GM12878 (cell line): ENCODE measurements around the gene OAF. TPM values are rescaled to one million over a fixed set of nuclear protein-coding genes. Genes with fewer than 3 reads are reported as not detected.

Source experiments
- ATAC-seq: fragments of 200-7000 bp; cut with Tn5 transposase; 3 replicates; pipeline ENCODE4 v1.9.1; 2020; ENCODE audit warnings: mild to moderate bottlenecking, moderate library complexity
- BruUV-seq: library from RNA; stranded (reverse); fragments of 400-500 nt; replicated peaks from 2 replicates; lab custom pipeline; 2021; lab: Mats Ljungman, UMichigan
- CTCF ChIA-PET: fragments of 300-600 bp; sonication (Branson Sonifier 250); formaldehyde crosslinking; extraction: SDS; loops from one replicate; lab custom pipeline; 2021; ENCODE audit warnings: inconsistent platforms; lab: Yijun Ruan, JAX
- POLR2A ChIA-PET: fragments of 350-600 bp; formaldehyde crosslinking; extraction: SDS; loops from one replicate; lab custom pipeline; 2021; ENCODE audit warnings: inconsistent platforms; lab: Charles Lee
- RAD21 ChIA-PET: fragments of 300-600 bp; sonication (Branson Sonifier 250); formaldehyde crosslinking; loops from one replicate; lab custom pipeline; 2023; ENCODE audit warnings: antibody characterized with exemption; ENCODE audit not compliant: unreplicated experiment; lab: Charles Lee
- SMC1A ChIA-PET: fragments of 300-600 bp; sonication (Branson Sonifier 250); formaldehyde crosslinking; loops from one replicate; lab custom pipeline; 2023; ENCODE audit not compliant: unreplicated experiment, uncharacterized antibody; lab: Charles Lee
- DNase-seq: peaks from one replicate; pipeline ENCODE4 v3.0.0-alpha.2; 2011; ENCODE audit warnings: low read depth, low spot score
- FAIRE-seq: peaks from 3 replicates; lab custom pipeline; 2011; peaks lifted over from hg19 to GRCh38; lab: Jason Lieb, UNC
- H2AFZ ChIP-seq: 2 replicates; pipeline ENCODE4 v1.6.0; 2011; ENCODE audit warnings: low read depth, low read length, control low read depth; ENCODE audit not compliant: control insufficient read depth
- H3K27ac ChIP-seq: 2 replicates; pipeline ENCODE4 v1.5.1; 2011; ENCODE audit warnings: control low read depth; ENCODE audit not compliant: control insufficient read depth, insufficient read depth
- H3K27me3 ChIP-seq, 2 experiments: replicated peaks in 1 of 2; 2 replicates each; pipeline versions ENCODE4 v1.6.0 to v1.6.1; 2011; ENCODE audit warnings: low read length in 1 of 2; ENCODE audit not compliant: control insufficient read depth in 2 of 2, insufficient read depth in 2 of 2
- H3K36me3 ChIP-seq, 2 experiments: 2 replicates each; pipeline ENCODE4 v1.5.1; 2011; ENCODE audit warnings: low read length in 1 of 2; ENCODE audit not compliant: control insufficient read depth in 2 of 2, insufficient read depth in 2 of 2
- H3K4me1 ChIP-seq: 2 replicates; pipeline ENCODE4 v1.6.1; 2011; ENCODE audit warnings: mild to moderate bottlenecking, low read length, moderate library complexity, mixed read lengths; ENCODE audit not compliant: control insufficient read depth, insufficient read depth
- H3K4me2 ChIP-seq: 2 replicates; pipeline ENCODE4 v1.6.0; 2011; ENCODE audit warnings: control low read depth; ENCODE audit not compliant: control insufficient read depth, insufficient read depth
- H3K4me3 ChIP-seq: fragments of 200-600 bp; sonication (generic); 2 replicates; pipeline ENCODE4 v1.5.1; 2016
- H3K79me2 ChIP-seq: 2 replicates; pipeline ENCODE4 v1.6.0; 2011; ENCODE audit warnings: low read length; ENCODE audit not compliant: control insufficient read depth, insufficient read depth
- H3K9ac ChIP-seq: 2 replicates; pipeline ENCODE4 v1.8.0; 2011; ENCODE audit warnings: low read length, control low read depth, mixed read lengths; ENCODE audit not compliant: control insufficient read depth, insufficient read depth
- H3K9me3 ChIP-seq: replicated peaks from 3 replicates; pipeline ENCODE4 v1.5.1; 2011; ENCODE audit warnings: mild to moderate bottlenecking, low read length; ENCODE audit not compliant: control insufficient read depth, insufficient read depth
- H4K20me1 ChIP-seq: 2 replicates; pipeline ENCODE4 v1.6.0; 2011; ENCODE audit not compliant: control insufficient read depth, insufficient read depth
- BHLHE40 ChIP-seq, 2 experiments: fragments of 450-650 bp in 1 of 2; IDR thresholded peaks; 2 replicates each; pipeline ENCODE4 v1.6.1; 2011 to 2017; ENCODE audit warnings: low read depth in 2 of 2, borderline replicate concordance in 1 of 2, improper control_type of control experiment in 1 of 2, low read length in 1 of 2, mild to moderate bottlenecking in 1 of 2
- CREM ChIP-seq: IDR thresholded peaks from 2 replicates; pipeline ENCODE4 v1.6.1; 2014; ENCODE audit warnings: antibody characterized with exemption, low read depth
- EP300 ChIP-seq, 2 experiments: fragments of 150-350 bp in 1 of 2; IDR thresholded peaks; 2 replicates each; pipeline ENCODE4 v1.6.1; 2011 to 2012; ENCODE audit warnings: low read depth in 2 of 2, low read length in 2 of 2, borderline replicate concordance in 1 of 2, improper control_type of control experiment in 1 of 2, inconsistent platforms in 1 of 2; ENCODE audit not compliant: control insufficient read depth in 1 of 2
- GATAD2B ChIP-seq: fragments of 450-650 bp; conservative IDR thresholded peaks from 2 replicates; pipeline ENCODE4 v1.6.1; 2017; ENCODE audit warnings: low read depth, mild to moderate bottlenecking, moderate library complexity
- HDGF ChIP-seq: fragments of 450-650 bp; IDR thresholded peaks from 2 replicates; pipeline ENCODE4 v1.6.1; 2016; ENCODE audit warnings: antibody characterized with exemption
- MEF2B ChIP-seq: fragments of 450-650 bp; IDR thresholded peaks from 2 replicates; pipeline ENCODE4 v1.6.1; 2018; ENCODE audit warnings: mild to moderate bottlenecking, moderate library complexity; ENCODE audit not compliant: partially characterized antibody, poor library complexity, severe bottlenecking
- MTA2 ChIP-seq: fragments of 450-650 bp; IDR thresholded peaks from 2 replicates; pipeline ENCODE4 v1.6.1; 2016; ENCODE audit warnings: low read depth, mild to moderate bottlenecking, moderate library complexity
- POLR2AphosphoS2 ChIP-seq: IDR thresholded peaks from 2 replicates; pipeline ENCODE4 v1.6.1; 2011; ENCODE audit warnings: low read depth, mild to moderate bottlenecking, low read length, improper control_type of control experiment, moderate library complexity
- POU2F2 ChIP-seq: IDR thresholded peaks from 3 replicates; pipeline ENCODE4 v1.6.1; 2011; ENCODE audit warnings: low read depth, mild to moderate bottlenecking, low read length, borderline replicate concordance
- RAD51 ChIP-seq: fragments of 450-650 bp; IDR thresholded peaks from 2 replicates; pipeline ENCODE4 v1.6.1; 2016; ENCODE audit warnings: moderate library complexity, mild to moderate bottlenecking, inconsistent platforms
- STAT1 ChIP-seq: fragments of 450-650 bp; conservative IDR thresholded peaks from 2 replicates; pipeline ENCODE4 v1.6.1; 2014; ENCODE audit warnings: antibody characterized with exemption, mild to moderate bottlenecking
- TAF1 ChIP-seq: IDR thresholded peaks from 2 replicates; pipeline ENCODE4 v1.6.1; 2011; ENCODE audit warnings: mild to moderate bottlenecking, low read depth, low read length, borderline replicate concordance
- TCF3 ChIP-seq: IDR thresholded peaks from 2 replicates; pipeline ENCODE4 v1.6.1; 2012; ENCODE audit warnings: low read depth, mild to moderate bottlenecking, low read length, borderline replicate concordance; ENCODE audit not compliant: insufficient read depth
- USF1 ChIP-seq: IDR thresholded peaks from 2 replicates; pipeline ENCODE4 v1.6.1; 2011; ENCODE audit warnings: borderline replicate concordance, low read depth, mild to moderate bottlenecking, moderate library complexity, mixed read lengths, low read length; ENCODE audit not compliant: insufficient read depth; ENCODE audit errors: extremely low read length
- ZBED1 ChIP-seq: IDR thresholded peaks from 2 replicates; pipeline ENCODE4 v1.6.1; 2016; ENCODE audit warnings: borderline replicate concordance
- ZNF274 ChIP-seq: IDR thresholded peaks from one replicate; pipeline ENCODE4 v1.8.0; 2011; ENCODE audit not compliant: insufficient read length, insufficient read depth
- ZZZ3 ChIP-seq: IDR thresholded peaks from 2 replicates; pipeline ENCODE4 v1.6.1; 2011; ENCODE audit warnings: low read depth; ENCODE audit not compliant: control insufficient read depth, insufficient read length
- WGBS: methylation state at CpG from one replicate; pipeline ENCODE4 v1.1.6; 2016; ENCODE audit warnings: low lambda C conversion rate; ENCODE audit not compliant: insufficient replicate concordance, insufficient coverage; ENCODE audit errors: missing lambda C conversion rate; 5-methylcytosine and 5-hydroxymethylcytosine counted together
- in situ Hi-C: fragments of 300-500 bp; cut with MboI; formaldehyde crosslinking; loops from 9 replicates; pipeline ENCODE4 v1.14.3; 2018; ENCODE audit warnings: mixed read lengths
- intact Hi-C: fragments of 100-400 bp; cut with micrococcal nuclease; formaldehyde crosslinking; loops from one replicate; pipeline ENCODE4 v1.14.2; 2022; ENCODE audit not compliant: unreplicated experiment
- polyA plus RNA-seq, 11 experiments: library from polyadenylated mRNA; depleted of rRNA in 4 of 11; unstranded in 6 of 11; stranded (reverse) in 5 of 11; fragments of >200 nt; fragmentation: Nextera tagmentation in 4 of 11; fragmentation: Illumina TruSeq in 1 of 11; extraction: Ambion mirVana in 4 of 11; extraction: Trizol in 1 of 11; gene quantifications; 1 replicate in 1 of 11; 2 replicates in 10 of 11; pipeline versions ENCODE4 v1.2.1 to v1.2.3, GENCODE V29; 2011 to 2016; ENCODE audit warnings: inconsistent platforms in 2 of 11, missing spikeins in 2 of 11, low read depth in 1 of 11
- total RNA-seq, 4 experiments: library from RNA; depleted of rRNA in 3 of 4; stranded (reverse); fragments of >200 nt in 3 of 4; fragmentation: Illumina TruSeq in 1 of 4; extraction: Trizol in 1 of 4; gene quantifications; 2 replicates each; pipeline versions ENCODE4 v1.2.1 to v1.2.3, GENCODE V29; 2013 to 2021
- TF ChIP-seq, protein P1 (sequence below): fragments of 450-650 bp; IDR thresholded peaks from 2 replicates; pipeline ENCODE4 v1.6.1; 2017; ENCODE audit warnings: antibody characterized with exemption, mild to moderate bottlenecking, moderate library complexity

OAF gene
- total and polyA plus RNA-seq, 10 of the 15 experiments (the other 5 are each of a cell fraction or from before 2014, with no cell fraction given) = 0.10 to 4.7 (median 1.1) TPM

GRCh38 chr11:120170741-120171261 lies 40.0 kb upstream of the OAF start:
- 42% methylated on average over 12 of the region's 12 CpGs for WGBS
- POLR2A ChIA-PET = no interaction called here
- H3K4me3 ChIP-seq = no peak overlapping the region
- no peaks in the 10 kb centered on the region for H3K36me3 ChIP-seq
- no peak overlapping the region for H3K9ac ChIP-seq
- H3K9me3 ChIP-seq = no peaks in the 10 kb centered on the region
- H3K27ac ChIP-seq = no peak overlapping the region
- H3K4me2 ChIP-seq = no peak overlapping the region
- CTCF ChIA-PET = interaction anchor here (1.1 to 7.0 kb wide), 7 partner anchors 9 to 130 kb away, joined by 3 to 83 read pairs (median 8); no protein-coding TSS in a partner anchor
- SMC1A ChIA-PET = interaction anchor here (1.3 to 2.8 kb wide), 3 partner anchors 9 to 132 kb away, joined by 3 to 18 read pairs (median 4); no protein-coding TSS in a partner anchor
- H3K27me3 ChIP-seq = peaks cover 8 to 12% of the 10 kb centered on the region in 2 experiments
- intact Hi-C loops (no loop called here), in situ Hi-C loops (loop anchor here (5.0 kb wide), 2 partner anchors 56 to 132 kb away; no protein-coding TSS in a partner anchor)
- no peak for FAIRE-seq
- no peak for TF ChIP-seq EP300 (IDR thresholded peaks at IDR 0.05; ENCODE audit: borderline replicate concordance in 1 of 2, control insufficient read depth in 1 of 2, low read depth in 2 of 2, low read length in 2 of 2)
- no peak for TF ChIP-seq GATAD2B
- TF ChIP-seq MTA2 = no peak
- TF ChIP-seq RAD51 = no peak
- no peak for TF ChIP-seq HDGF
- no peak for TF ChIP-seq CREM
- TF ChIP-seq TAF1 = no peak
- TF ChIP-seq STAT1 = no peak
- no peak for TF ChIP-seq USF1
- TF ChIP-seq BHLHE40 (IDR thresholded peaks at IDR 0.05; ENCODE audit: borderline replicate concordance in 1 of 2, low read depth in 2 of 2, low read length in 1 of 2) = no peak
- no peak for TF ChIP-seq ZZZ3
- TF ChIP-seq ZNF274 = no peak
- no peak for TF ChIP-seq MEF2B
- TF ChIP-seq POU2F2 = no peak
- TF ChIP-seq TCF3 = no peak
- TF ChIP-seq POLR2AphosphoS2 = no peak
- TF ChIP-seq, protein P1, sequence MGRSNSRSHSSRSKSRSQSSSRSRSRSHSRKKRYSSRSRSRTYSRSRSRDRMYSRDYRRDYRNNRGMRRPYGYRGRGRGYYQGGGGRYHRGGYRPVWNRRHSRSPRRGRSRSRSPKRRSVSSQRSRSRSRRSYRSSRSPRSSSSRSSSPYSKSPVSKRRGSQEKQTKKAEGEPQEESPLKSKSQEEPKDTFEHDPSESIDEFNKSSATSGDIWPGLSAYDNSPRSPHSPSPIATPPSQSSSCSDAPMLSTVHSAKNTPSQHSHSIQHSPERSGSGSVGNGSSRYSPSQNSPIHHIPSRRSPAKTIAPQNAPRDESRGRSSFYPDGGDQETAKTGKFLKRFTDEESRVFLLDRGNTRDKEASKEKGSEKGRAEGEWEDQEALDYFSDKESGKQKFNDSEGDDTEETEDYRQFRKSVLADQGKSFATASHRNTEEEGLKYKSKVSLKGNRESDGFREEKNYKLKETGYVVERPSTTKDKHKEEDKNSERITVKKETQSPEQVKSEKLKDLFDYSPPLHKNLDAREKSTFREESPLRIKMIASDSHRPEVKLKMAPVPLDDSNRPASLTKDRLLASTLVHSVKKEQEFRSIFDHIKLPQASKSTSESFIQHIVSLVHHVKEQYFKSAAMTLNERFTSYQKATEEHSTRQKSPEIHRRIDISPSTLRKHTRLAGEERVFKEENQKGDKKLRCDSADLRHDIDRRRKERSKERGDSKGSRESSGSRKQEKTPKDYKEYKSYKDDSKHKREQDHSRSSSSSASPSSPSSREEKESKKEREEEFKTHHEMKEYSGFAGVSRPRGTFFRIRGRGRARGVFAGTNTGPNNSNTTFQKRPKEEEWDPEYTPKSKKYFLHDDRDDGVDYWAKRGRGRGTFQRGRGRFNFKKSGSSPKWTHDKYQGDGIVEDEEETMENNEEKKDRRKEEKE = no peak
- TF ChIP-seq ZBED1 = no peak
- TF ChIP-seq, all 136 proteins: peak for 0
- Histone ChIP-seq H4K20me1 (no peaks in the 10 kb centered on the region), H3K79me2 (no peaks in the 10 kb centered on the region), H2AFZ (no peak overlapping the region), H3K4me1 (no peaks in the 10 kb centered on the region)
- RAD21 ChIA-PET = interaction anchor here (0.7 to 2.0 kb wide), 5 partner anchors 53 to 132 kb away, joined by 3 to 6 read pairs (median 4); no protein-coding TSS in a partner anchor
- no peak for DNase-seq
- BruUV-seq = no TSS peak
- no peak for ATAC-seq
